Ovary (tissue), 9 donors: ENCODE measurements around the gene CCDC97. TPM values are rescaled to one million over a fixed set of nuclear protein-coding genes. Genes with fewer than 3 reads are reported as not detected.

ENCODE experiments used
- DNase-seq, 5 donors: peaks; one replicate each; pipeline ENCODE4 v3.0.0-alpha.2; 2019 to 2020
- H3K27ac ChIP-seq, 2 donors: fragments of 200-600 bp; one replicate each; pipeline versions ENCODE4 v1.5.1 to v1.8.0; 2019 to 2022
- H3K27me3 ChIP-seq: fragments of 200-600 bp; one replicate; pipeline ENCODE4 v1.8.0; 2022
- H3K36me3 ChIP-seq: fragments of 200-600 bp; sonication (generic); one replicate; pipeline ENCODE4 v1.5.1; 2019
- H3K4me1 ChIP-seq: one replicate; pipeline ENCODE4 v1.8.1; 2013; ENCODE audit warnings: mild to moderate bottlenecking, moderate library complexity; ENCODE audit not compliant: insufficient read depth
- H3K4me3 ChIP-seq: fragments of 200-600 bp; sonication (generic); one replicate; pipeline ENCODE4 v1.5.1; 2017
- H3K9me3 ChIP-seq, 2 donors: fragments of 200-600 bp in 1 of 2; sonication (generic) in 1 of 2; one replicate each; pipeline versions ENCODE4 v1.5.1 to v1.8.1; 2013 to 2019; ENCODE audit warnings: mild to moderate bottlenecking in 1 of 2, moderate library complexity in 1 of 2
- EP300 ChIP-seq: sonication (generic); formaldehyde crosslinking; IDR thresholded peaks from one replicate; pipeline ENCODE4 v1.6.1; 2017; ENCODE audit warnings: antibody characterized with exemption
- POLR2A ChIP-seq: fragments of 450-650 bp; IDR thresholded peaks from one replicate; pipeline ENCODE4 v1.6.1; 2017; ENCODE audit warnings: antibody characterized with exemption, mild to moderate bottlenecking, moderate library complexity
- WGBS, 3 donors: extraction: QIAGEN DNeasy Blood & Tissue Kit in 1 of 3; methylation state at CpG; one replicate each; pipeline versions ENCODE4 v1.1.5 to v1.1.7; 2013 to 2017; 5-methylcytosine and 5-hydroxymethylcytosine counted together
- intact Hi-C, 4 donors: fragments of 100-400 bp; cut with DNase I; formaldehyde crosslinking; loops; one replicate each; pipeline versions ENCODE4 v1.11.0 to v1.15.1; 2022 to 2023
- polyA plus RNA-seq, 2 donors: library from polyadenylated mRNA; stranded (reverse); fragments of 200-250 nt in 1 of 2; fragments of 350-450 nt in 1 of 2; fragmentation: Illumina TruSeq in 1 of 2; extraction: RNeasy Lipid Tissue Mini Kit (QIAGEN cat#74804) in 1 of 2; gene quantifications; one replicate each; pipeline ENCODE4 v1.2.3, GENCODE V29; 2013 to 2014
- total RNA-seq, 7 donors: library from RNA; depleted of rRNA in 2 of 7; stranded (reverse); fragments of >200 nt in 2 of 7; fragmentation: NEBNext Ultra II Directional in 3 of 7; extraction: Animal tissue kit (Norgen Biotek cat#: 25700) in 3 of 7; gene quantifications; one replicate each; pipeline versions ENCODE4 v1.1.0 to v1.2.4, GENCODE V29; 2016 to 2023
- TF ChIP-seq, protein P1 (sequence below), 3 donors: fragments of 450-650 bp in 2 of 3; fragments of 200-600 bp in 1 of 3; IDR thresholded peaks; one replicate each; pipeline versions ENCODE4 v1.5.1 to v1.8.0; 2016 to 2022; ENCODE audit warnings: antibody characterized with exemption in 3 of 3, mild to moderate bottlenecking in 1 of 3
- donor health status: DM: no; HTN: no; CAD: no; lungs with moderate emphysema.
- donor health status: DM: no; HTN: no; CAD: no.
- donor health status: Bipolar disorder and iron deficiency.
- donor health status: DM: yes; HTN: yes; CAD: no.
- donor health status: DM: no; HTN: no; CAD: no.
- donor health status: DM: yes; HTN: yes; CAD: no.

Gene CCDC97
- total and polyA plus RNA-seq, 9 donors = 12.8 to 46.1 (median 29.5) TPM

DNA sequence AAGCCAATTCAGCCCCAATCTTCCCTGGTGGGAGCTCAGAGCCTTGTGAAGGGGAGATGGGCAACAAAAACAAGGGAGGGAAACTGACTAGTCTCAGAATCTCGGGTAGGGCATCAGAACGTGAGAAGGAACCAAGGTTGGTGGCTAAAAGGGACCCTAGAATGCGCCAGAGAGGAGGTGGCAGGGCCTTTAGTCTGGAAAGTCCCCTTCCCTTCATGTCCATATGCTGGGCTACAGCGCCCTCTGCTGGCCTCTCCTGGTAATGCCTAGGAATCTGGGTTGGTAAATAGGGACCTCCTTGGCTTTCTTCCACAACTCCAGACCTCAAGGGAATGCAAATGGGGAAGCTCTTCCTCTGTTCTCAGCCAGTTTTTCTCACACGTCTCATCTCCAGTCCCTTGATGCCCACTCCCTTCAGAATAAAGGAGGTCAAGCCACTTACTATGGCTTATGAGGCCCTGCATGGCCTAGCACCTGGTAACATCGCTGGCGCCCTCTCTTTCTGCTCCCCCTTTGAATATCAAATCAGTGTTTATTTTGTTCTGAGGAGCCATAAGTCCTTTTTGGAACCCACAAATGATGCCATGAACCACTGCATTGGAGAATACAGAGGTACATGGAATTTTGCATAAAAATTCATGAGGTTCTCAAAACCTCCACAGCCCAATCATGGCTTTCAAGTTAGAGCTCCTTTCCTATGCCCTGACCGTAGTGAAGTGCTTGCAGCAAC, 1.4 kb upstream of the CCDC97 start:
- 19 to 22% (median 19%) methylated on average over 8 of the region's 8 CpGs for WGBS, 3 donors
- H3K36me3 ChIP-seq = no peaks in the 10 kb centered on the region

DNA sequence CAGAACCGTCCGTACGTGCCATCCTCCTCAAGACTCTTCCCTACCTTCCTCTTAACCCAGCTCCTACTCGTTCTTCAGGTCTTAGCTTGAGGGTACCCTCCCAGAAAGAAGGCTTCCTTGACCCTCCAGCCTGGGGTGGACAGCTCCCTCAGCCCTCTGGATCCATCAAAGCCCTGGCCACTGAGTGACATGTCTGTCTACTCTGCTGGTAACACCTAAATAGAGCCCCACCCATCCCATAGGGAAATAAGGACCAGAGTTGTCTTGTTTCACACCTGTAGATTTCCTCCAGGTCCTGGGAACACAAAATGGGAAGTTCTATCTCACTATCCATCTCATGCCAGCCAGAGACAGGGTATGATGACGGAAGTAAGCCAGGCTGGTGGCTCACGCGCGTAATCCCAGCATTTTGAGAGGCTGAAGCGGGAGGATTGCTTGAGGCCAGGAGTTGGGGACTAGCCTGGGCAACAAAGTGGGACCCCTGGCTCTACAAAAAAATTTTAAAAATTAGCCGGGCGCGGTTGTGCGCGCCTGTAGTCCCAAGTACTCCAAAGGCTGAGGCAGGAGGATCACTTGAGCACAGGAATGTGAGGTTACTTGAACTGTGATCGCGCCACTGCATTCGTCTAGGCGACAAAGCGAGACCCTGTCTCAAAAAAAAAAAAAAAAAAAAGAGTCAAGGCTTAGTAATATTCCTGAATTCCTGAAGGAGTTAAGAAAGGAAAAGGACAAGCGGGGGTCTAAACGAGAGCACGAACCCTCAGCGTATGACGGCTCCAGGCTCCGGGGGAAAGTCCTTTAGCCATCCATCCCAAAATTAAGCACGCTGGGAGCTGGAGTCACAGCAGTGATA, 566 bp upstream of the CCDC97 start:
- 7 to 15% (median 12%) methylated on average over 26 of the region's 26 CpGs for WGBS, 3 donors
- intact Hi-C loops = loop anchor here in 3 of 4 donors (5.0 kb wide), 5 partner anchors 42 to 107 kb away; partner anchors contain the start of genes HNRNPUL1 (in 1 of the 3) and TGFB1 (in 1 of the 3)
- H3K36me3 ChIP-seq = no peaks in the 10 kb centered on the region
- H3K27ac ChIP-seq = peak overlapping the region; percentile 89 to 95
- DNase-seq = peak in 2 of 5 donors; percentile 29 to 34
- no peak for TF ChIP-seq POLR2A
- TF ChIP-seq, protein P1, sequence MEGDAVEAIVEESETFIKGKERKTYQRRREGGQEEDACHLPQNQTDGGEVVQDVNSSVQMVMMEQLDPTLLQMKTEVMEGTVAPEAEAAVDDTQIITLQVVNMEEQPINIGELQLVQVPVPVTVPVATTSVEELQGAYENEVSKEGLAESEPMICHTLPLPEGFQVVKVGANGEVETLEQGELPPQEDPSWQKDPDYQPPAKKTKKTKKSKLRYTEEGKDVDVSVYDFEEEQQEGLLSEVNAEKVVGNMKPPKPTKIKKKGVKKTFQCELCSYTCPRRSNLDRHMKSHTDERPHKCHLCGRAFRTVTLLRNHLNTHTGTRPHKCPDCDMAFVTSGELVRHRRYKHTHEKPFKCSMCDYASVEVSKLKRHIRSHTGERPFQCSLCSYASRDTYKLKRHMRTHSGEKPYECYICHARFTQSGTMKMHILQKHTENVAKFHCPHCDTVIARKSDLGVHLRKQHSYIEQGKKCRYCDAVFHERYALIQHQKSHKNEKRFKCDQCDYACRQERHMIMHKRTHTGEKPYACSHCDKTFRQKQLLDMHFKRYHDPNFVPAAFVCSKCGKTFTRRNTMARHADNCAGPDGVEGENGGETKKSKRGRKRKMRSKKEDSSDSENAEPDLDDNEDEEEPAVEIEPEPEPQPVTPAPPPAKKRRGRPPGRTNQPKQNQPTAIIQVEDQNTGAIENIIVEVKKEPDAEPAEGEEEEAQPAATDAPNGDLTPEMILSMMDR (IDR thresholded peaks at IDR 0.05) = no peak
- TF ChIP-seq EP300 = no peak
- H3K4me3 ChIP-seq = peak overlapping the region; percentile 83
- H3K4me1 ChIP-seq = no peaks in the 10 kb centered on the region
- no peaks in the 10 kb centered on the region for H3K27me3 ChIP-seq
- H3K9me3 ChIP-seq = no peaks in the 10 kb centered on the region

More for the DNA sequence above, 1.4 kb upstream of the CCDC97 start:
- DNase-seq = peak; percentile 85 to 97 (median 94)
- intact Hi-C loops = loop anchor here in 3 of 4 donors (5.0 kb wide), 4 partner anchors 41 to 106 kb away; partner anchors contain the start of gene HNRNPUL1 (in 1 of the 3)
- peak overlapping the region; percentile 34 to 95 for H3K27ac ChIP-seq
- no peaks in the 10 kb centered on the region for H3K4me1 ChIP-seq
- H3K4me3 ChIP-seq = peak overlapping the region; percentile 83
- no peaks in the 10 kb centered on the region for H3K9me3 ChIP-seq
- TF ChIP-seq, protein P1 (IDR thresholded peaks at IDR 0.05) = peak; percentile 90 to 95 (median 93)
- TF ChIP-seq POLR2A = no peak
- H3K27me3 ChIP-seq = no peaks in the 10 kb centered on the region

DNA sequence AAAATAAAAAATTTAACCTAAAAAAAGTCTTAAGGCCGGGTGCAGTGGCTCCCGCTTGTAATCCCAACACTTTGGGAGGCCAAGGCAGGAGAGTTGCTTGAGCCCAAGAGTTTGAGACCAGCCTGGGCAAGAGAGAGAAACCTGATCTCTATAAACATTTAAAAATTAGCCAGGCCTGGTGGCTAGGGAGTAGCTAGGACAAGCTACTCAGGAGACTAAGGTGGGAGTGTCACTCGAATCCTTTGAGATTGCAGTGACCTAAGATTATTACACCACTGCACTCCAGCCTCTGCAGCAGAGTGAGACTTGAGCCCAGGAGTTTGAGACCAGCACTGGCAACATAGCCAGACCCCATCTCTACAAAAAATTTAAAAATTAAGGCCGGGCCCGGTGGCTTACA, 1.1 kb downstream of the CCDC97 start:
- DNase-seq = no peak
- no peak for TF ChIP-seq EP300
- TF ChIP-seq, protein P1 (IDR thresholded peaks at IDR 0.05) = no peak
- no peak for TF ChIP-seq POLR2A
- Histone ChIP-seq H3K27me3 (no peaks in the 10 kb centered on the region), H3K4me3 (peak overlapping the region; percentile 83), H3K4me1 (no peaks in the 10 kb centered on the region), H3K9me3 (no peaks in the 10 kb centered on the region), H3K36me3 (no peaks in the 10 kb centered on the region), H3K27ac (no peak overlapping the region)
- 45 to 49% (median 48%) methylated on average over 5 of the region's 5 CpGs for WGBS, 3 donors
- intact Hi-C loops = loop anchor here in 1 of 4 donors (5.0 kb wide), 1 partner anchor 41 kb away; the partner anchor contains the start of gene TGFB1

DNA sequence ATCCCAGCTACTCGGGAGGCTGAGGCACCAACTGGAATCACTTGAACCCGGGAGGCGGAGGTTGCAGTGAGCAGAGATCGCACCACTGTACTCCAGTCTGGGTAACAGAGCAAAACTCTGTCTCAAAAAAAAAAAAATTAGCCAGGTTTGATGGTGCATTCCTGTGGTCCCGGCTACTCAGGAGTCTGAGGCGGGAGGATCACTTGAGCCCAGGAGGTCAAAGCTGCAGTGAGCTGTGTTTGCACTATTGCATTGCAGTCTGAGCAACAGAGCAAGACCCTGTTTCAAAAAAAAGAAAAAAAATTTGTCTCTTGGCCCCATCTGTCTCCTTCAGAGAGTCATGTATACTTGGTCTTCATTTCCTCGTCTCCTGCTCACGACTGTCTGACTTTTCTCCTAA, 1.6 kb downstream of the CCDC97 start:
- Histone ChIP-seq H3K4me3 (no peak overlapping the region), H3K27ac (no peak overlapping the region), H3K27me3 (no peaks in the 10 kb centered on the region), H3K4me1 (no peaks in the 10 kb centered on the region), H3K9me3 (no peaks in the 10 kb centered on the region), H3K36me3 (no peaks in the 10 kb centered on the region)
- no peak for DNase-seq
- WGBS, 3 donors = 82 to 88% (median 83%) methylated on average over 8 of the region's 8 CpGs
- intact Hi-C loops = loop anchor here in 1 of 4 donors (5.0 kb wide), 1 partner anchor 41 kb away; the partner anchor contains the start of gene TGFB1
- TF ChIP-seq EP300 (no peak), POLR2A (no peak)
- TF ChIP-seq, protein P1 (IDR thresholded peaks at IDR 0.05) = no peak
